Measurements from ENCODE around the gene GBP6. TPM values are rescaled to one million over a fixed set of nuclear protein-coding genes. Genes with fewer than 3 reads are reported as not detected.
"Not testable (repeated sequence)": the region's sequence is repeated elsewhere in the genome, so short reads cannot be mapped to it uniquely, and the experiment has no call there.

The GBP6 gene
- total and polyA plus RNA-seq, 8 donors: 0.05 to 0.09 (median 0.08) TPM; not detected in 5

DNA sequence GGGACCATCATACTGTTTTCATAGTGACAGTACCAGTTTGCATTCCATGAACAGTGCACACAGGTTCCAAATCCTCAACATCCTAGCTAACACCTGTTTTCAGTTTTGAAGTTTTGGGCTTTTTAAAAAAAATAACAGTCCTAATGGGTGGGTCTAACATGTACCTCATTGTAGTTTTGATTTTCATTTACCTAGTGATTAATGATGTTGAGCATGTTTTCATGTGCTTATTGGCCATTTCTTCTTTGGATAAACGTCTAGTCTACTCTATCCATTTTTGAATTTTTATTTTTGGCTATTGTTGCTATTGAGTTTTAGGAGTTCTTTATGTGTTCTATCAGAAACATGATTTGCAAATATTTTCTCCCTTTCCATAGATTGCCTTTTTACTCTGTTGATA, 3.4 kb downstream of the GBP6 start:
- no peaks in the 10 kb centered on the region for H3K4me1 ChIP-seq
- H3K9me3 ChIP-seq: no peaks in the 10 kb centered on the region
- 52 to 77% methylated on average over 1 of the region's 1 CpG for WGBS, 2 donors
- ATAC-seq (no peak), FAIRE-seq (no peak), DNase-seq (no peak)
- H3K4me3 ChIP-seq: no peak overlapping the region
- no peak for TF ChIP-seq CTCF (IDR thresholded peaks at IDR 0.05)
- H3K36me3 ChIP-seq: no peaks in the 10 kb centered on the region
- no peaks in the 10 kb centered on the region for H3K27me3 ChIP-seq
- H3K27ac ChIP-seq: no peak overlapping the region
- intact Hi-C loops (cut with DNase I): no loop called here

DNA sequence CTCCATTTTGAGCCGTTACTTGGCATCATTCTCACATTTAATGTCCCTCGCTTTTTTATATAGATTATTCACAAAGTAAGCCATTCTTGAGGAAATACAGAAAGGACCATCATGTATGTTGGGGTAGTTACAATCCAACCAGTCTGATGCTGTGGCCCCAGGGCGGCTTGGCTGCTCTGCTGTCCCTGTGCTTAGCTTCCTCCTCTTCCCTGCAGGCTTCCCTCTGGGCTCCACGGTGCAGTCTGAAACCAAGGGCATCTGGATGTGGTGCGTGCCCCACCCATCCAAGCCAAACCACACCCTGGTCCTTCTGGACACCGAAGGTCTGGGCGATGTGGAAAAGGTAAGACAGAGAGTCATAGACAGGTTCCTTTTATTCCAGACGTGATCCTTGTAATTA, 5.5 kb downstream of the GBP6 start:
- no peak for FAIRE-seq
- no peak overlapping the region for H3K4me3 ChIP-seq
- no peaks in the 10 kb centered on the region for H3K9me3 ChIP-seq
- intact Hi-C loops (cut with DNase I): no loop called here
- H3K27me3 ChIP-seq: no peaks in the 10 kb centered on the region
- WGBS, 2 donors: 87 to 89% methylated on average over 8 of the region's 8 CpGs
- no peak for DNase-seq
- no peak overlapping the region for H3K27ac ChIP-seq
- no peaks in the 10 kb centered on the region for H3K36me3 ChIP-seq
- H3K4me1 ChIP-seq: no peaks in the 10 kb centered on the region
- no peak for ATAC-seq
- no peak for TF ChIP-seq CTCF (IDR thresholded peaks at IDR 0.05)

- H3K27ac ChIP-seq; H3K36me3 ChIP-seq; H3K4me1 ChIP-seq; H3K4me3 ChIP-seq; FAIRE-seq; intact Hi-C loops (cut with DNase I); H3K9me3 ChIP-seq; ATAC-seq; DNase-seq; H3K27me3 ChIP-seq: not testable (repeated sequence)
- 83 to 84% methylated on average over 4 of the region's 4 CpGs for WGBS, 2 donors
Measured at GRCh38 chr1:89373810-89374209, 10.0 kb downstream of the GBP6 start.

DNA sequence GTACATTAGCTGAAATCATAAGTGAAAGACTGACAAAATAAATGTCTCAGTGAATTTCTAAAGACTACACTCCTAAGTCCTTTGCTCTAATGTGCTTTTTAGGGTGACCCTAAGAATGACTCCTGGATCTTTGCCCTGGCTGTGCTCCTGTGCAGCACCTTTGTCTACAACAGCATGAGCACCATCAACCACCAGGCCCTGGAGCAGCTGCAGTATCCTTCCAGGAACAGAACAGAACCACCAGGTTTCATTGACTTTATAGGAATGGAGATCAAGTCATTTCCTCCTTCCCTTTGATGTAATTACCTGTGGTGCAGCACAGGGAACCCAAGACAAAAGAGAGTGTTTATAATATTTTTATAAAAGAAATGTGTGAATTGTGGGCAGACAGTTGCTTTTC, 14.1 kb downstream of the GBP6 start:
- H3K4me3 ChIP-seq: no peak overlapping the region
- FAIRE-seq: no peak

GRCh38 chr1:89381618-89382017, 17.8 kb downstream of the GBP6 start:
- Histone ChIP-seq H3K27ac (no peak overlapping the region), H3K9me3 (no peaks in the 10 kb centered on the region), H3K27me3 (no peaks in the 10 kb centered on the region), H3K4me1 (peaks cover 0 to 9% (median 0%) of the 10 kb centered on the region in 3 donors), H3K4me3 (no peak overlapping the region), H3K36me3 (no peaks in the 10 kb centered on the region)
- ATAC-seq: no peak
- FAIRE-seq: no peak
- no peak for DNase-seq
- intact Hi-C loops (cut with DNase I): no loop called here
- 88 to 89% methylated on average over 6 of the region's 6 CpGs for WGBS, 2 donors
- TF ChIP-seq CTCF (IDR thresholded peaks at IDR 0.05): no peak

More for the DNA sequence above, 14.1 kb downstream of the GBP6 start:
- no peaks in the 10 kb centered on the region for H3K27me3 ChIP-seq
- H3K36me3 ChIP-seq: no peaks in the 10 kb centered on the region
- no peak overlapping the region for H3K27ac ChIP-seq
- DNase-seq (no peak), ATAC-seq (no peak)
- H3K9me3 ChIP-seq: no peaks in the 10 kb centered on the region
- intact Hi-C loops (cut with DNase I): no loop called here
- TF ChIP-seq CTCF (IDR thresholded peaks at IDR 0.05): no peak
- H3K4me1 ChIP-seq: peaks cover 0 to 8% (median 0%) of the 10 kb centered on the region in 3 donors

DNA sequence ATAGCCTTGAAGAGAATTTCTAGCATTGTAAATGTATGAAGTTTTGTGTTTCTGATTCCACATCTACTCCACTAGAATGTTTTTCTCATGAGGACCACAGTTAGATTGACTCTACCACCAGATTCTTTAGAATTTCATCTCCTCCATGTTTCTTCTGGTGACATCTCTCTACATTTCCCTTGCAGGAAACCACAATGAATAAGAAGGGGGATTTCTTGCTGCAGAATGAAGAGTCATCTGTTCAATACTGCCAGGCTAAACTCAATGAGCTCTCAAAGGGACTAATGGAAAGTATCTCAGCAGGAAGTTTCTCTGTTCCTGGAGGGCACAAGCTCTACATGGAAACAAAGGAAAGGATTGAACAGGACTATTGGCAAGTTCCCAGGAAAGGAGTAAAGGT, 18.6 kb downstream of the GBP6 start:
- no peak overlapping the region for H3K27ac ChIP-seq
- FAIRE-seq (no peak), ATAC-seq (no peak), DNase-seq (no peak)
- intact Hi-C loops (cut with DNase I): no loop called here
- peaks cover 0 to 9% (median 0%) of the 10 kb centered on the region in 3 donors for H3K4me1 ChIP-seq
- no peak for TF ChIP-seq CTCF (IDR thresholded peaks at IDR 0.05)
- no peaks in the 10 kb centered on the region for H3K36me3 ChIP-seq
- H3K9me3 ChIP-seq: no peaks in the 10 kb centered on the region
- no peaks in the 10 kb centered on the region for H3K27me3 ChIP-seq
- H3K4me3 ChIP-seq: no peak overlapping the region
